Fibroblast of lung (primary cell): ENCODE results near the gene GHRH. TPM values are rescaled to one million over a fixed set of nuclear protein-coding genes. Genes with fewer than 3 reads are reported as not detected.

Experiments
- DNase-seq, 2 donors: peaks; one replicate each; pipeline versions ENCODE4 v3.0.0 to v3.0.0-alpha.2; 2010; ENCODE audit warnings: low read depth in 2 of 2
- H2AFZ ChIP-seq: 2 replicates; pipeline ENCODE4 v1.5.1; 2012; ENCODE audit warnings: low read length, control low read depth, inconsistent platforms
- H3K27ac ChIP-seq: 2 replicates; pipeline ENCODE4 v1.5.1; 2011; ENCODE audit warnings: low read length, control low read depth; ENCODE audit not compliant: insufficient read depth
- H3K27me3 ChIP-seq: 2 replicates; pipeline ENCODE4 v1.5.1; 2011; ENCODE audit warnings: mild to moderate bottlenecking, low read length; ENCODE audit not compliant: control insufficient read depth, insufficient read depth
- H3K36me3 ChIP-seq: 2 replicates; pipeline ENCODE4 v1.5.1; 2011; ENCODE audit warnings: low read length; ENCODE audit not compliant: control insufficient read depth, insufficient read depth
- H3K4me1 ChIP-seq: 2 replicates; pipeline ENCODE4 v1.5.1; 2011; ENCODE audit warnings: low read length; ENCODE audit not compliant: control insufficient read depth, insufficient read depth; ENCODE audit errors: extremely low read depth
- H3K4me2 ChIP-seq: 2 replicates; pipeline ENCODE4 v1.5.1; 2011; ENCODE audit warnings: low read length, control low read depth; ENCODE audit not compliant: insufficient read depth; ENCODE audit errors: extremely low read depth
- H3K4me3 ChIP-seq, 4 experiments: fragments of 200-600 bp in 1 of 4; sonication (generic) in 1 of 4; replicated peaks in 1 of 4; 2 replicates each; pipeline ENCODE4 v1.5.1; 2011 to 2016; ENCODE audit warnings: low read length in 4 of 4, low read depth in 3 of 4, mild to moderate bottlenecking in 3 of 4, control low read depth in 2 of 4, inconsistent platforms in 1 of 4, mixed read lengths in 1 of 4; ENCODE audit not compliant: insufficient read depth in 1 of 4; ENCODE audit errors: control extremely low read depth in 1 of 4
- H3K79me2 ChIP-seq: 2 replicates; pipeline ENCODE4 v1.5.1; 2012; ENCODE audit warnings: mild to moderate bottlenecking, low read length, inconsistent platforms; ENCODE audit not compliant: control insufficient read depth, insufficient read depth
- H3K9ac ChIP-seq: 2 replicates; pipeline ENCODE4 v1.5.1; 2011; ENCODE audit warnings: mild to moderate bottlenecking, low read length, control low read depth; ENCODE audit not compliant: insufficient read depth
- H3K9me3 ChIP-seq: 2 replicates; pipeline ENCODE4 v1.5.1; 2012; ENCODE audit warnings: low read depth, low read length; ENCODE audit not compliant: control insufficient read depth, insufficient read depth
- H4K20me1 ChIP-seq: 2 replicates; pipeline ENCODE4 v1.5.1; 2011; ENCODE audit warnings: low read length; ENCODE audit not compliant: control insufficient read depth, insufficient read depth; ENCODE audit errors: extremely low read depth
- CTCF ChIP-seq, 2 donors: IDR thresholded peaks in 1 of 2; conservative IDR thresholded peaks in 1 of 2; 1 replicate in 1 of 2; 2 replicates in 1 of 2; pipeline ENCODE4 v1.5.1; 2011 to 2012; ENCODE audit warnings: low read length in 2 of 2, control low read depth in 1 of 2, inconsistent platforms in 1 of 2, low read depth in 1 of 2, mild to moderate bottlenecking in 1 of 2
- EZH2 ChIP-seq: IDR thresholded peaks from 2 replicates; pipeline ENCODE4 v1.5.1; 2012; ENCODE audit warnings: low read length, control low read depth, mild to moderate bottlenecking; ENCODE audit errors: missing control alignments
- polyA plus RNA-seq, 2 donors: library from polyadenylated mRNA; depleted of rRNA in 1 of 2; stranded (reverse) in 1 of 2; unstranded in 1 of 2; fragments of >200 nt; gene quantifications; 2 replicates each; pipeline ENCODE4 v1.2.1, GENCODE V29; 2011 to 2012; ENCODE audit warnings: missing spikeins in 1 of 2
- total RNA-seq: library from RNA; depleted of rRNA; stranded (reverse); fragments of >200 nt; gene quantifications from 2 replicates; pipeline ENCODE4 v1.2.1, GENCODE V29; 2014

The GHRH gene
- total and polyA plus RNA-seq, 2 donors (not counting 1 experiment from before 2014, with no cell fraction given), result not detected

- H3K4me3 ChIP-seq, result no peak overlapping the region
- H3K4me2 ChIP-seq, result no peak overlapping the region
- no peak overlapping the region for H2AFZ ChIP-seq
- H4K20me1 ChIP-seq, result no peaks in the 10 kb centered on the region
- TF ChIP-seq EZH2, result no peak
- TF ChIP-seq CTCF (conservative IDR thresholded peaks at IDR 0.05 in 1 of 2, IDR thresholded peaks at IDR 0.05 in 1 of 2; ENCODE audit: low read depth in 1 of 2, low read length in 2 of 2), result no peak
- peaks cover 9% of the 10 kb centered on the region for H3K36me3 ChIP-seq
- H3K27me3 ChIP-seq, result no peaks in the 10 kb centered on the region
- peaks cover 2% of the 10 kb centered on the region for H3K4me1 ChIP-seq
- no peak overlapping the region for H3K9ac ChIP-seq
- DNase-seq, result peak; percentile 5 to 9
- no peak overlapping the region for H3K27ac ChIP-seq
- H3K79me2 ChIP-seq, result no peaks in the 10 kb centered on the region
- H3K9me3 ChIP-seq, result no peaks in the 10 kb centered on the region
These were observed 17.6 kb downstream of the GHRH start for GRCh38 chr20:37243937-37244571.

GRCh38 chr20:37243076-37243936 lies 18.3 kb downstream of the GHRH start:
- Histone ChIP-seq H3K36me3 (peaks cover 11% of the 10 kb centered on the region), H3K9me3 (no peaks in the 10 kb centered on the region), H3K4me3 (no peak overlapping the region), H3K27me3 (no peaks in the 10 kb centered on the region), H3K4me1 (peaks cover 7% of the 10 kb centered on the region), H2AFZ (no peak overlapping the region), H3K9ac (no peak overlapping the region), H3K27ac (no peak overlapping the region), H3K79me2 (no peaks in the 10 kb centered on the region), H3K4me2 (no peak overlapping the region), H4K20me1 (no peaks in the 10 kb centered on the region)
- TF ChIP-seq EZH2 (no peak), CTCF (conservative IDR thresholded peaks at IDR 0.05 in 1 of 2, IDR thresholded peaks at IDR 0.05 in 1 of 2; ENCODE audit: low read depth in 1 of 2, low read length in 2 of 2) (peak in 1 of 2 donors; percentile 17)
- no peak for DNase-seq

- Histone ChIP-seq H3K4me3 (no peak overlapping the region), H3K9ac (no peak overlapping the region), H3K79me2 (no peaks in the 10 kb centered on the region), H4K20me1 (no peaks in the 10 kb centered on the region), H3K27ac (no peak overlapping the region), H3K36me3 (peaks cover 11% of the 10 kb centered on the region), H3K4me1 (peaks cover 7% of the 10 kb centered on the region), H3K27me3 (no peaks in the 10 kb centered on the region), H2AFZ (no peak overlapping the region), H3K4me2 (no peak overlapping the region), H3K9me3 (no peaks in the 10 kb centered on the region)
- TF ChIP-seq CTCF (conservative IDR thresholded peaks at IDR 0.05 in 1 of 2, IDR thresholded peaks at IDR 0.05 in 1 of 2; ENCODE audit: low read depth in 1 of 2, low read length in 2 of 2) (no peak), EZH2 (no peak)
- DNase-seq, result no peak
These were observed 19.1 kb downstream of the GHRH start for GRCh38 chr20:37242503-37242902.
